Esophagus muscularis mucosa (tissue), 4 donors: ENCODE results near the gene SYNJ2.

Source experiments
- EP300 ChIP-seq: sonication (generic); formaldehyde crosslinking; IDR thresholded peaks from one replicate; pipeline ENCODE4 v1.6.1; 2017; ENCODE audit warnings: antibody characterized with exemption
- POLR2A ChIP-seq: fragments of 450-650 bp; IDR thresholded peaks from one replicate; pipeline ENCODE4 v1.6.1; 2017; ENCODE audit warnings: antibody characterized with exemption, moderate library complexity, mild to moderate bottlenecking, low read depth
- POLR2AphosphoS5 ChIP-seq, 2 donors: sonication (generic); formaldehyde crosslinking; IDR thresholded peaks; one replicate each; pipeline ENCODE4 v1.6.1; 2017; ENCODE audit warnings: antibody characterized with exemption in 2 of 2
- TF ChIP-seq, protein P1 (sequence below), 3 experiments: fragments of 200-600 bp in 2 of 3; fragments of 450-650 bp in 1 of 3; sonication (generic) in 2 of 3; IDR thresholded peaks; one replicate each; pipeline ENCODE4 v1.5.1; 2017 to 2019; ENCODE audit warnings: antibody characterized with exemption in 3 of 3, mild to moderate bottlenecking in 2 of 3, moderate library complexity in 1 of 3

DNA sequence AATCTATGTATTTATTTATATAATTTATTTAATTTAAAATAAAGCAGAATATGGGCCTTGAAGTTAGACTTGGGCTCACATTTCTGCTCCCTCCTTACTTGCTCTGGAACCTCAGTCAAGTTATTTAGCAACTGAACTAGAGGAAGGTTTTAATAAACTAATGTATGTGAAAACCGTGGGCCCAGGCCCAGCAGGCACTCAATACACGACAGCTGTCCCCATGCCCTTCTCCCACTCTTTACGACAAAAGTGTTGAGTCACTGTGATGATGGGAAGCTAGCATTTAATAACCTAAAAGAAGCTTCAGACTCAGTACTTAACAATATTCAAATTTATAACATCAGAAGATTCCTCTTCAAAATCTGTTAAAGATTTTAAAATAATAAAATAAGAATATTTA is 139.7 kb downstream of the SYNJ2 start:
- TF ChIP-seq POLR2A = no peak
- TF ChIP-seq, protein P1, sequence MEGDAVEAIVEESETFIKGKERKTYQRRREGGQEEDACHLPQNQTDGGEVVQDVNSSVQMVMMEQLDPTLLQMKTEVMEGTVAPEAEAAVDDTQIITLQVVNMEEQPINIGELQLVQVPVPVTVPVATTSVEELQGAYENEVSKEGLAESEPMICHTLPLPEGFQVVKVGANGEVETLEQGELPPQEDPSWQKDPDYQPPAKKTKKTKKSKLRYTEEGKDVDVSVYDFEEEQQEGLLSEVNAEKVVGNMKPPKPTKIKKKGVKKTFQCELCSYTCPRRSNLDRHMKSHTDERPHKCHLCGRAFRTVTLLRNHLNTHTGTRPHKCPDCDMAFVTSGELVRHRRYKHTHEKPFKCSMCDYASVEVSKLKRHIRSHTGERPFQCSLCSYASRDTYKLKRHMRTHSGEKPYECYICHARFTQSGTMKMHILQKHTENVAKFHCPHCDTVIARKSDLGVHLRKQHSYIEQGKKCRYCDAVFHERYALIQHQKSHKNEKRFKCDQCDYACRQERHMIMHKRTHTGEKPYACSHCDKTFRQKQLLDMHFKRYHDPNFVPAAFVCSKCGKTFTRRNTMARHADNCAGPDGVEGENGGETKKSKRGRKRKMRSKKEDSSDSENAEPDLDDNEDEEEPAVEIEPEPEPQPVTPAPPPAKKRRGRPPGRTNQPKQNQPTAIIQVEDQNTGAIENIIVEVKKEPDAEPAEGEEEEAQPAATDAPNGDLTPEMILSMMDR (IDR thresholded peaks at IDR 0.05) = no peak
- no peak for TF ChIP-seq POLR2AphosphoS5 (IDR thresholded peaks at IDR 0.05)
- no peak for TF ChIP-seq EP300
